H1 (cell line): ENCODE measurements around the gene PDE1A. TPM values are rescaled to one million over a fixed set of nuclear protein-coding genes. Genes with fewer than 3 reads are reported as not detected.

ENCODE experiments used
- CTCF ChIA-PET: fragments of 300-600 bp; sonication (Branson Sonifier 250); formaldehyde crosslinking; loops from one replicate; lab custom pipeline; 2021; ENCODE audit not compliant: partially characterized antibody; lab: Charles Lee
- POLR2A ChIA-PET: fragments of 300-600 bp; sonication (Branson Sonifier 250); formaldehyde crosslinking; loops from one replicate; lab custom pipeline; 2021; ENCODE audit warnings: inconsistent platforms; ENCODE audit not compliant: partially characterized antibody; lab: Charles Lee
- DNase-seq, 2 experiments: peaks; one replicate each; pipeline versions ENCODE4 v3.0.0 to v3.0.0-alpha.2; 2010 to 2022; ENCODE audit warnings: low spot score in 2 of 2, low read depth in 1 of 2, mixed read lengths in 1 of 2
- FAIRE-seq: peaks from 2 replicates; lab custom pipeline; 2011; peaks lifted over from hg19 to GRCh38; lab: Jason Lieb, UNC
- H2AFZ ChIP-seq: 2 replicates; pipeline ENCODE4 v1.8.1; 2012; ENCODE audit warnings: low read length, inconsistent platforms
- H2AK5ac ChIP-seq: 2 replicates; pipeline ENCODE4 v1.6.1; 2013; ENCODE audit warnings: low read depth, low read length
- H2BK120ac ChIP-seq: replicated peaks from 2 replicates; pipeline ENCODE3; 2013; ENCODE audit warnings: low read depth, low read length, inconsistent platforms
- H2BK12ac ChIP-seq: 2 replicates; pipeline ENCODE4 v1.6.1; 2013; ENCODE audit warnings: low read depth, low read length
- H2BK15ac ChIP-seq: 2 replicates; pipeline ENCODE4 v1.6.1; 2013; ENCODE audit warnings: low read length
- H2BK20ac ChIP-seq: 2 replicates; pipeline ENCODE4 v1.6.1; 2013; ENCODE audit warnings: low read length
- H2BK5ac ChIP-seq: 2 replicates; pipeline ENCODE4 v1.6.1; 2013; ENCODE audit warnings: low read depth, low read length
- H3K14ac ChIP-seq: 2 replicates; pipeline ENCODE4 v1.6.1; 2013; ENCODE audit warnings: inconsistent platforms; ENCODE audit not compliant: insufficient read length
- H3K18ac ChIP-seq: 2 replicates; pipeline ENCODE4 v1.6.1; 2013; ENCODE audit warnings: low read length; ENCODE audit errors: extremely low read depth
- H3K23ac ChIP-seq: 2 replicates; pipeline ENCODE4 v1.6.1; 2013; ENCODE audit warnings: inconsistent platforms; ENCODE audit not compliant: insufficient read length
- H3K23me2 ChIP-seq: 2 replicates; pipeline ENCODE4 v1.6.1; 2013; ENCODE audit warnings: low read depth, low read length
- H3K27ac ChIP-seq: 2 replicates; pipeline ENCODE4 v1.6.1; 2011; ENCODE audit warnings: low read depth, low read length, inconsistent platforms
- H3K27me3 ChIP-seq, 4 experiments: replicated peaks in 1 of 4; 1 replicate in 1 of 4; 2 replicates in 3 of 4; pipeline versions ENCODE4 v1.6.1 to v1.8.1; 2011 to 2013; ENCODE audit warnings: low read length in 3 of 4, mild to moderate bottlenecking in 3 of 4, inconsistent platforms in 2 of 4, mixed read lengths in 2 of 4, moderate library complexity in 1 of 4; ENCODE audit not compliant: control insufficient read depth in 3 of 4, insufficient read depth in 3 of 4; ENCODE audit errors: extremely low read depth in 1 of 4
- H3K36me3 ChIP-seq, 4 experiments: 2 replicates each; pipeline versions ENCODE4 v1.6.1 to v1.8.1; 2011 to 2013; ENCODE audit warnings: mild to moderate bottlenecking in 4 of 4, low read length in 3 of 4, moderate library complexity in 2 of 4, control low read depth in 1 of 4, inconsistent platforms in 1 of 4; ENCODE audit not compliant: insufficient read depth in 4 of 4, control insufficient read depth in 2 of 4
- H3K4ac ChIP-seq: replicated peaks from 2 replicates; pipeline ENCODE3; 2013; ENCODE audit warnings: low read length, low read depth, mixed read lengths, inconsistent platforms; ENCODE audit not compliant: insufficient read length
- H3K4me1 ChIP-seq, 4 experiments: replicated peaks in 1 of 4; 1 replicate in 1 of 4; 2 replicates in 3 of 4; pipeline versions ENCODE4 v1.6.1 to v1.8.1; 2011 to 2013; ENCODE audit warnings: low read length in 3 of 4, inconsistent platforms in 2 of 4, mixed read lengths in 1 of 4; ENCODE audit not compliant: insufficient read depth in 4 of 4, control insufficient read depth in 3 of 4
- H3K4me2 ChIP-seq, 2 experiments: 2 replicates each; pipeline versions ENCODE4 v1.6.1 to v1.8.1; 2011 to 2013; ENCODE audit warnings: low read depth in 2 of 2, low read length in 2 of 2, control low read depth in 1 of 2, inconsistent platforms in 1 of 2, mild to moderate bottlenecking in 1 of 2; ENCODE audit not compliant: insufficient read depth in 1 of 2
- H3K4me3 ChIP-seq, 4 experiments: fragments of 200-600, 300-600 bp in 1 of 4; sonication (generic), shearing (Covaris generic), sonication (Bioruptor Twin) in 1 of 4; 2 replicates each; pipeline versions ENCODE4 v1.5.1 to v1.8.1; 2011 to 2016; ENCODE audit warnings: low read length in 4 of 4, low read depth in 3 of 4, control low read depth in 2 of 4, inconsistent platforms in 2 of 4, mild to moderate bottlenecking in 2 of 4, mixed read lengths in 1 of 4, moderate library complexity in 1 of 4; ENCODE audit not compliant: insufficient read depth in 2 of 4; ENCODE audit errors: extremely low read depth in 1 of 4
- H3K56ac ChIP-seq: replicated peaks from 2 replicates; pipeline ENCODE3; 2013; ENCODE audit warnings: low read depth, mild to moderate bottlenecking, mixed read lengths, low read length, inconsistent platforms; ENCODE audit not compliant: insufficient read length
- H3K79me1 ChIP-seq: 2 replicates; pipeline ENCODE4 v1.6.1; 2013; ENCODE audit warnings: low read depth, low read length, control low read depth
- H3K79me2 ChIP-seq, 2 experiments: 2 replicates each; pipeline versions ENCODE4 v1.6.1 to v1.8.1; 2012 to 2013; ENCODE audit warnings: low read length in 2 of 2, mild to moderate bottlenecking in 2 of 2, inconsistent platforms in 1 of 2; ENCODE audit not compliant: insufficient read depth in 2 of 2, control insufficient read depth in 1 of 2
- H3K9ac ChIP-seq, 4 experiments: replicated peaks in 1 of 4; 1 replicate in 1 of 4; 2 replicates in 3 of 4; pipeline versions ENCODE4 v1.6.1 to v1.8.1; 2011 to 2013; ENCODE audit warnings: low read depth in 3 of 4, low read length in 3 of 4, control low read depth in 2 of 4, mild to moderate bottlenecking in 2 of 4, moderate library complexity in 2 of 4, inconsistent platforms in 1 of 4; ENCODE audit errors: extremely low read depth in 1 of 4
- H3K9me3 ChIP-seq, 2 experiments: 2 replicates each; pipeline versions ENCODE4 v1.6.1 to v1.8.1; 2012 to 2013; ENCODE audit warnings: mild to moderate bottlenecking in 2 of 2, moderate library complexity in 2 of 2, control low read depth in 1 of 2, inconsistent platforms in 1 of 2, low read depth in 1 of 2, low read length in 1 of 2, mixed read lengths in 1 of 2; ENCODE audit not compliant: insufficient read depth in 2 of 2
- H4K20me1 ChIP-seq, 2 experiments: replicated peaks in 1 of 2; 2 replicates each; pipeline versions ENCODE3 to v1.8.1; 2011 to 2013; ENCODE audit warnings: inconsistent platforms in 2 of 2, low read length in 2 of 2, mild to moderate bottlenecking in 1 of 2; ENCODE audit not compliant: insufficient read depth in 2 of 2, control insufficient read depth in 1 of 2
- H4K5ac ChIP-seq: 2 replicates; pipeline ENCODE4 v1.6.1; 2013; ENCODE audit warnings: low read length, low read depth, mixed read lengths, inconsistent platforms; ENCODE audit not compliant: insufficient read length
- H4K8ac ChIP-seq: 2 replicates; pipeline ENCODE4 v1.8.0; 2013; ENCODE audit warnings: mild to moderate bottlenecking, moderate library complexity, low read length, inconsistent platforms; ENCODE audit not compliant: insufficient read depth; ENCODE audit errors: extremely low read depth
- H4K91ac ChIP-seq: replicated peaks from 2 replicates; pipeline ENCODE3; 2013; ENCODE audit warnings: low read length, mixed read lengths, inconsistent platforms; ENCODE audit not compliant: insufficient read length
- CTBP2 ChIP-seq: IDR thresholded peaks from 2 replicates; pipeline ENCODE4 v1.7.0; 2011; ENCODE audit warnings: borderline replicate concordance, mild to moderate bottlenecking, moderate library complexity, mixed read lengths, low read length; ENCODE audit not compliant: insufficient read depth, insufficient read length
- SP2 ChIP-seq: IDR thresholded peaks from 2 replicates; pipeline ENCODE4 v1.6.1; 2012; ENCODE audit warnings: mild to moderate bottlenecking, low read length, inconsistent platforms
- SUZ12 ChIP-seq: fragments of 200-600 bp; sonication (generic); IDR thresholded peaks from 2 replicates; pipeline ENCODE4 v1.6.1; 2012; ENCODE audit warnings: mild to moderate bottlenecking, inconsistent platforms, low read length, moderate library complexity, mixed read lengths
- WGBS, 2 experiments: shearing (Covaris generic) in 1 of 2; methylation state at CpG; one replicate each; pipeline versions ENCODE4 v1.1.6 to v1.1.7; 2013 to 2015; ENCODE audit warnings: low lambda C conversion rate in 2 of 2, mixed read lengths in 2 of 2, inconsistent platforms in 1 of 2, low coverage in 1 of 2, missing lambda C conversion rate in 1 of 2; ENCODE audit not compliant: insufficient replicate concordance in 2 of 2, insufficient coverage in 1 of 2, insufficient read length in 1 of 2; ENCODE audit errors: extremely low coverage in 1 of 2, missing lambda C conversion rate in 1 of 2; 5-methylcytosine and 5-hydroxymethylcytosine counted together
- polyA plus RNA-seq, 7 experiments: library from polyadenylated mRNA; depleted of rRNA in 3 of 7; stranded (reverse) in 5 of 7; unstranded in 2 of 7; fragments of >200 nt in 5 of 7; fragments of 200-250 nt in 2 of 7; gene quantifications; 1 replicate in 5 of 7; 2 replicates in 1 of 7; 4 replicates in 1 of 7; pipeline versions ENCODE4 v1.2.1 to v1.2.3, GENCODE V29; 2011 to 2013; ENCODE audit warnings: missing spikeins in 2 of 7, mixed read lengths in 2 of 7
- total RNA-seq: library from RNA; stranded (reverse); fragmentation: NEBNext Ultra II Directional; extraction: Animal tissue kit (Norgen Biotek cat#: 25700); gene quantifications from 2 replicates; pipeline ENCODE4 v1.2.1, GENCODE V29; 2021

PDE1A gene
- total and polyA plus RNA-seq, 2 of the 8 experiments (the other 6 are each of a cell fraction or from before 2014, with no cell fraction given) = 0.34 TPM; not detected in 1

DNA sequence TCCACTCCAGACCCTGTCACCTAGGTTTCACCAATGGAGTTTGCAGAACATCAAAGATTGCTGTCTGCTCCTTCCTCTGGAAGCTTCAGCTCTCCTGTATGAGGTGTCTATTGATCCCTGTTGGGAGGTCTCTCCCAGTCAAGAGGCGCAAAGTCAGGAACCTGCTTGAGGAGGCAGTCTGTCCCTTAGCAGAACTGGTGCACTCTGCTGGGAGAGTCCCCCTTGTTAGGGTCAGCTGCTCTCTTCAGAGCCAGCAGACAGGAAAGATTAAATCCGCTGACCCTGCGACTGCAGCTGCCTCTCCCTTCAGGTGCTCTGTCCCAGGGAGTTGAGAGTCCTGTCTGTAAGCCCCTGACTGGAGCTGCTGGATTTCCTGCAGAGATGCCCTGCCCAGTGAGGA, 245.5 kb downstream of the PDE1A start:
- H4K20me1 ChIP-seq = no peaks in the 10 kb centered on the region
- no peak overlapping the region for H2BK12ac ChIP-seq
- CTCF ChIA-PET = no interaction called here
- no peak overlapping the region for H2BK15ac ChIP-seq
- no peak overlapping the region for H3K4me3 ChIP-seq
- no peak for DNase-seq
- H3K4me1 ChIP-seq = no peaks in the 10 kb centered on the region
- no peak overlapping the region for H3K18ac ChIP-seq
- no peak for TF ChIP-seq SP2
- no peak for TF ChIP-seq CTBP2
- no peak for TF ChIP-seq SUZ12
- TF ChIP-seq, all 59 proteins: peak for 0
- no peaks in the 10 kb centered on the region for H3K27me3 ChIP-seq
- H2BK5ac ChIP-seq = no peak overlapping the region
- 84% methylated on average over 3 of the region's 3 CpGs; no CpG with 5 or more reads in 1 of the 2 experiments for WGBS, 2 experiments
- H2AFZ ChIP-seq = no peak overlapping the region; the same call in 1 of the 2 replicates
- H3K9ac ChIP-seq = no peak overlapping the region
- no peaks in the 10 kb centered on the region for H3K36me3 ChIP-seq
- no peak overlapping the region for H4K91ac ChIP-seq
- H3K4me2 ChIP-seq = no peak overlapping the region
- no peak overlapping the region for H2BK20ac ChIP-seq
- no peaks in the 10 kb centered on the region for H3K79me2 ChIP-seq
- H4K8ac ChIP-seq = no peak overlapping the region
- H3K23me2 ChIP-seq = no peaks in the 10 kb centered on the region; the same call in 1 of the 2 replicates
- POLR2A ChIA-PET = no interaction called here
- no peak overlapping the region for H3K27ac ChIP-seq
- no peak overlapping the region for H3K4ac ChIP-seq
- H3K23ac ChIP-seq = no peak overlapping the region
- H3K79me1 ChIP-seq = no peaks in the 10 kb centered on the region
- H3K56ac ChIP-seq = no peak overlapping the region
- 0 out of 4 replicates have a peak, but pooled peaks cover 0 to 4% of the 10 kb centered on the region in 2 experiments for H3K9me3 ChIP-seq
- no peak overlapping the region for H3K14ac ChIP-seq
- H2AK5ac ChIP-seq = no peak overlapping the region
- H4K5ac ChIP-seq = no peak overlapping the region
- H2BK120ac ChIP-seq = no peak overlapping the region
- no peak for FAIRE-seq
